ENCODE data around the gene SRM.

SRM gene

DNA sequence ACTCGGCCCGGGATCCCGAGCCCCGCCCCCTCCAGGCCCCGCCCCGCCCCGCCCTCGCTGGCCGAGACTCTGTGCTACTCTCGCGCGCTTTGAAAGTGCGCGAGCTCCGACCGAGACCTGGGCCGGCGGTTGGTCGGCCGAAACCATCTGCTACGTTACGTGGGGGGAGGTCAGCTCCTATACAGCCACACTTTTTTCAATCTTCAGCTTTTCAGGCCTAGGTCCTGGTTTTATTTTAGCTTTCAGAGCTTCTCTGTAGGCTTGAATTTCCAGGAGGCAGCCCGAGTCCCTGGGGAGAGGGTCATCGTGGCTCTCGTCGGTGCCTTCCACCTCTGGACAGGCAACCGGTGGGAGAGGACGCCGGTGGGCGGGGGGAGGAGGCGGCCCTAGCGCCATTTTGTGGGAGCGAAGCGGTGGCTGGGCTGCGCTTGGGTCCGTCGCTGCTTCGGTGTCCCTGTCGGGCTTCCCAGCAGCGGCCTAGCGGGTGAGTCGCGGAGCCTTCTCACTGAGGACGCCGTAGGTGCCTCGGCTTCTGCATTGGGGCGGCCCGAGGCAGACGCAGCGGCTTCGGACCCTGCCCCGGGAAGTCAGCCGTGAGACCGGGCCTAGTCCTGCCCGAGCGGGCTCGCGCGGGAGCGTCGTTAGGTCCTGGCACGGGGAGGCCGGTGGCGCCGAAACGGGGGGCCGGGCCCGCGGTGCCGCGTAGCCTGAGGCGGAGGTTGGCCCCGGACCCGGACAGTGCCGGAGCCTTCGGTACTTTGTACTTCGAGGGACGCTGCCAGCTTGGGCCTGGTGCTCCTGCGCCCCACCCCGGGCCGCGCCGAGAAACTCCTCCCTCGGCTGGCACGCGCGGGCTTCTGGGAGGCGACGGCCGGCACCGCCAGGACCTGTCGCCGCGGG, 47.3 kb downstream of the SRM start, which contains the start of gene TARDBP:
TARDBP (plus strand) TSS at position 395 of the 900 bp plus-strand sequence. CDS start 1,074 bp downstream, outside the sequence.
- peak; percentile 85 for DNase-seq
